Transverse colon (tissue), 3 donors: ENCODE data around the gene TMEM266.

Source experiments
- POLR2A ChIP-seq: fragments of 450-650 bp; IDR thresholded peaks from one replicate; pipeline ENCODE4 v1.6.1; 2016; ENCODE audit warnings: antibody characterized with exemption, mild to moderate bottlenecking, moderate library complexity
- TF ChIP-seq, protein P1 (sequence below), 5 experiments: fragments of 200-600 bp in 3 of 5; fragments of 450-650 bp in 2 of 5; sonication (generic) in 3 of 5; IDR thresholded peaks; 1 replicate in 2 of 5; 2 replicates in 3 of 5; pipeline ENCODE4 v1.5.1; 2016 to 2017; ENCODE audit warnings: antibody characterized with exemption in 5 of 5, inconsistent platforms in 3 of 5, mild to moderate bottlenecking in 2 of 5, moderate library complexity in 1 of 5

DNA sequence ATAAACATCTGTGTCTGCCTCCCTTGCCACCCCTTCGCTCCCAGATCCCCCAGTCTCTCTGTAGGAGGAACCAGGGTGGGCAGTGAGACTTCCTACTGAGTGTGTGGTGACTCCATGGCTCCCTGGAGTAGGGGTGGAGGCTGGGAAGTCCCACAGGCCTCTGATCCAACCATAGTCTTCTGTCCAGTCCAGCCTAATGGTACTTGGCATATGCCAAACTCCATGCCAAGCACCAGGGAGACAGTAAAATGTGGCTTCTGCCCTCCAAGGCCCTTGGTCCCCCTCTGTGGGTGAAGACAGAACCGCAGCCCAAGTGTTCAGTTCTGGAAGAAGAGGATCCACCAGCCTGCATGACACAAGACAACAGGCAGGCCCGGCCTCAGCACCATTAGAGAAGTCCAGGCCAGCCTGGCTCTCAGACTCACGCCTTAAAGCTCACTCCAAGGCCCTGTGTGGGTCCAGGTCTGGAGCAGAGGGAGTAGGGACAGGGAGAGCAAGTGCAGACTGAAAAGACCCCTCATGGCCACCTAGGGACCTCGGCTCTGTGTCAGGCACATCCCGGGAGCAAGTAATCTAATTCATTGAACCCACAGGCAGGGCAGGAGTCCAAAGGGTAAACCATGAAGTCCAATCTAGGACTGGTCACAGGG lies 138.8 kb downstream of the TMEM266 start:
- TF ChIP-seq, protein P1, sequence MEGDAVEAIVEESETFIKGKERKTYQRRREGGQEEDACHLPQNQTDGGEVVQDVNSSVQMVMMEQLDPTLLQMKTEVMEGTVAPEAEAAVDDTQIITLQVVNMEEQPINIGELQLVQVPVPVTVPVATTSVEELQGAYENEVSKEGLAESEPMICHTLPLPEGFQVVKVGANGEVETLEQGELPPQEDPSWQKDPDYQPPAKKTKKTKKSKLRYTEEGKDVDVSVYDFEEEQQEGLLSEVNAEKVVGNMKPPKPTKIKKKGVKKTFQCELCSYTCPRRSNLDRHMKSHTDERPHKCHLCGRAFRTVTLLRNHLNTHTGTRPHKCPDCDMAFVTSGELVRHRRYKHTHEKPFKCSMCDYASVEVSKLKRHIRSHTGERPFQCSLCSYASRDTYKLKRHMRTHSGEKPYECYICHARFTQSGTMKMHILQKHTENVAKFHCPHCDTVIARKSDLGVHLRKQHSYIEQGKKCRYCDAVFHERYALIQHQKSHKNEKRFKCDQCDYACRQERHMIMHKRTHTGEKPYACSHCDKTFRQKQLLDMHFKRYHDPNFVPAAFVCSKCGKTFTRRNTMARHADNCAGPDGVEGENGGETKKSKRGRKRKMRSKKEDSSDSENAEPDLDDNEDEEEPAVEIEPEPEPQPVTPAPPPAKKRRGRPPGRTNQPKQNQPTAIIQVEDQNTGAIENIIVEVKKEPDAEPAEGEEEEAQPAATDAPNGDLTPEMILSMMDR (IDR thresholded peaks at IDR 0.05): no peak
- no peak for TF ChIP-seq POLR2A
